ENCODE results near the gene NCBP3. TPM values are rescaled to one million over a fixed set of nuclear protein-coding genes. Genes with fewer than 3 reads are reported as not detected.
A peak's percentile ranks its signal among the peaks of the same experiment; 100 is the strongest.

The NCBP3 gene
- 10 to 100 TPM; 24.8 to 41.6 (median 32.2) TPM for total RNA-seq

GRCh38 chr17:3845621-3846436 is at the start of gene NCBP3:
TSS of gene NCBP3 (minus strand) at chr17:3846246. CDS start at chr17:3846223, 23 bp downstream.
- H3K9me3 ChIP-seq: no peaks in the 10 kb centered on the region
- H3K4me1 ChIP-seq: peaks cover 0 to 16% (median 4%) of the 10 kb centered on the region in 4 donors
- peak within 1 kb of the TSS; percentile 90 to 96 (median 92) for H3K27ac ChIP-seq
- DNase-seq: peak; percentile 88 to 94 (median 94)
- peak within 1 kb of the TSS; percentile 99 to 100 (median 100) for H3K4me3 ChIP-seq
- TF ChIP-seq CTCF (IDR thresholded peaks at IDR 0.05) (peak; percentile 95 to 99 (median 99)), POLR2A (IDR thresholded peaks at IDR 0.05) (peak; percentile 95 to 97)
- H3K27me3 ChIP-seq: no peaks in the 10 kb centered on the region
- H3K36me3 ChIP-seq: peaks cover 0 to 16% (median 0%) of the 10 kb centered on the region in 3 donors

GRCh38 chr17:3895354-3895753 is 49.3 kb upstream of the NCBP3 start:
- no peaks in the 10 kb centered on the region for H3K9me3 ChIP-seq
- H3K36me3 ChIP-seq: no peaks in the 10 kb centered on the region
- H3K27me3 ChIP-seq: no peaks in the 10 kb centered on the region
- peak overlapping the region in 3 of 4 donors; percentile 79 to 87 (median 86) for H3K27ac ChIP-seq
- no peak overlapping the region for H3K4me3 ChIP-seq
- peaks cover 8 to 39% (median 16%) of the 10 kb centered on the region in 4 donors for H3K4me1 ChIP-seq
- TF ChIP-seq CTCF (IDR thresholded peaks at IDR 0.05) (no peak), POLR2A (IDR thresholded peaks at IDR 0.05) (no peak)
- no peak for DNase-seq

GRCh38 chr17:3894911-3895343 is 48.9 kb upstream of the NCBP3 start:
- DNase-seq: no peak
- H3K4me1 ChIP-seq: peaks cover 8 to 39% (median 18%) of the 10 kb centered on the region in 4 donors

GRCh38 chr17:3894188-3894587 is 48.1 kb upstream of the NCBP3 start:
- Histone ChIP-seq H3K27me3 (no peaks in the 10 kb centered on the region), H3K4me1 (peaks cover 8 to 46% (median 19%) of the 10 kb centered on the region in 4 donors), H3K27ac (peak overlapping the region; percentile 79 to 89 (median 86)), H3K4me3 (no peak overlapping the region), H3K36me3 (no peaks in the 10 kb centered on the region), H3K9me3 (no peaks in the 10 kb centered on the region)
- no peak for DNase-seq
- TF ChIP-seq POLR2A (IDR thresholded peaks at IDR 0.05) (no peak), CTCF (IDR thresholded peaks at IDR 0.05) (no peak)

More at GRCh38 chr17:3894911-3895343, 48.9 kb upstream of the NCBP3 start:
- TF ChIP-seq POLR2A (IDR thresholded peaks at IDR 0.05) (peak in 1 of 2 donors; percentile 37), CTCF (IDR thresholded peaks at IDR 0.05) (no peak)
- no peaks in the 10 kb centered on the region for H3K9me3 ChIP-seq
- H3K4me3 ChIP-seq: no peak overlapping the region
- H3K27me3 ChIP-seq: no peaks in the 10 kb centered on the region
- peak overlapping the region in 3 of 4 donors; percentile 79 to 87 (median 86) for H3K27ac ChIP-seq
- no peaks in the 10 kb centered on the region for H3K36me3 ChIP-seq

- peak overlapping the region; percentile 79 to 89 (median 86) for H3K27ac ChIP-seq
- peak overlapping the region; percentile 63 to 86 (median 74) for H3K4me3 ChIP-seq
- no peaks in the 10 kb centered on the region for H3K9me3 ChIP-seq
- no peak for DNase-seq
- peaks cover 8 to 51% (median 19%) of the 10 kb centered on the region in 4 donors for H3K4me1 ChIP-seq
- TF ChIP-seq POLR2A (IDR thresholded peaks at IDR 0.05): no peak
- no peak for TF ChIP-seq CTCF (IDR thresholded peaks at IDR 0.05)
- H3K27me3 ChIP-seq: no peaks in the 10 kb centered on the region
- no peaks in the 10 kb centered on the region for H3K36me3 ChIP-seq
Observed at GRCh38 chr17:3893720-3894116, 47.7 kb upstream of the NCBP3 start.

Data from Peyer's patch (tissue), 4 donors.